Activated CD8-positive, alpha-beta T cell treated with anti-CD3 and anti-CD28 coated beads, Interleukin-2, amount 10 ng/mL, durations not matched to agents 7 days and 5 days (primary cell): ENCODE data around the gene CINP. TPM values are rescaled to one million over a fixed set of nuclear protein-coding genes. Genes with fewer than 3 reads are reported as not detected.

Source experiments
- ATAC-seq: fragments of 150-1000 bp; cut with Tn5 transposase; one replicate; pipeline ENCODE4 v1.10.0; 2021; ENCODE audit warnings: moderate library complexity
- CTCF ChIA-PET: fragments of 350-600 bp; sonication (Branson Sonifier 250); formaldehyde crosslinking; loops from one replicate; lab custom pipeline; 2021; ENCODE audit warnings: antibody characterized with exemption; lab: Charles Lee
- POLR2A ChIA-PET: fragments of 350-600 bp; sonication (Branson Sonifier 250); formaldehyde crosslinking; loops from one replicate; lab custom pipeline; 2021; ENCODE audit warnings: antibody characterized with exemption; lab: Charles Lee
- DNase-seq: peaks from one replicate; pipeline ENCODE4 v3.0.0-alpha.2; 2020
- H3K27ac Mint-ChIP-seq: one replicate; pipeline ENCODE4 v1.8.0; 2021; ENCODE audit warnings: mild to moderate bottlenecking, mixed read lengths
- H3K27me3 Mint-ChIP-seq: one replicate; pipeline ENCODE4 v1.8.0; 2021; ENCODE audit warnings: low read depth, mixed read lengths
- H3K36me3 Mint-ChIP-seq: one replicate; pipeline ENCODE4 v1.8.0; 2021; ENCODE audit warnings: low read depth, mixed read lengths
- H3K4me1 Mint-ChIP-seq: one replicate; pipeline ENCODE4 v1.8.0; 2021; ENCODE audit warnings: low read depth, mixed read lengths
- H3K4me3 Mint-ChIP-seq: one replicate; pipeline ENCODE4 v1.8.0; 2021; ENCODE audit warnings: mild to moderate bottlenecking, mixed read lengths
- H3K9me3 Mint-ChIP-seq: one replicate; pipeline ENCODE4 v1.8.0; 2022; ENCODE audit warnings: mixed read lengths; ENCODE audit not compliant: insufficient read depth
- total RNA-seq, 2 experiments: library from RNA; stranded (reverse); gene quantifications; one replicate each; pipeline ENCODE4 v1.2.3, GENCODE V29; 2021

Gene CINP
- 10 to 100 TPM; 31.1 to 33.4 TPM for total RNA-seq

- H3K27me3 Mint-ChIP-seq = no peaks in the 10 kb centered on the region
- peak within 1 kb of the TSS; percentile 93 for H3K4me3 Mint-ChIP-seq
- no peaks in the 10 kb centered on the region for H3K9me3 Mint-ChIP-seq
- DNase-seq (peak; percentile 98), ATAC-seq (peak; percentile 89)
- ChIA-PET POLR2A (interaction anchor here (1.0 to 2.5 kb wide), 5 partner anchors 11 to 414 kb away, joined by 3 to 19 read pairs (median 4); partner anchors contain the start of gene ZNF839), CTCF (interaction anchor here (1.2 to 1.3 kb wide), 2 partner anchors 43 to 48 kb away, joined by 3 read pairs; partner anchors contain the start of gene ZNF839)
- H3K4me1 Mint-ChIP-seq = peaks cover 35% of the 10 kb centered on the region
- H3K27ac Mint-ChIP-seq = peak within 1 kb of the TSS; percentile 94
- peaks cover 7% of the 10 kb centered on the region for H3K36me3 Mint-ChIP-seq
Observed at GRCh38 chr14:102362545-102363181, at the start of gene CINP, which contains the start of gene TECPR2. Gene CINP, minus strand, starts transcription at chr14:102362890. Its CDS starts 39 bp downstream, at chr14:102362851. Gene TECPR2, plus strand, starts transcription at chr14:102362941. Its CDS starts 13,781 bp downstream, at chr14:102376722.

- CTCF ChIA-PET = no interaction called here
- H3K9me3 Mint-ChIP-seq = no peaks in the 10 kb centered on the region
- H3K27ac Mint-ChIP-seq = no peak overlapping the region
- no peak overlapping the region for H3K4me3 Mint-ChIP-seq
- POLR2A ChIA-PET = no interaction called here
- peaks cover 9% of the 10 kb centered on the region for H3K4me1 Mint-ChIP-seq
- no peaks in the 10 kb centered on the region for H3K27me3 Mint-ChIP-seq
- ATAC-seq = no peak
- peak; percentile 22 for DNase-seq
- peaks cover 14% of the 10 kb centered on the region for H3K36me3 Mint-ChIP-seq
Observed at GRCh38 chr14:102408724-102409123, 46.0 kb upstream of the CINP start.

GRCh38 chr14:102407258-102407657 lies 44.6 kb upstream of the CINP start:
- ChIA-PET CTCF (no interaction called here), POLR2A (no interaction called here)
- Mint-ChIP-seq H3K9me3 (peaks cover 14% of the 10 kb centered on the region), H3K27me3 (no peaks in the 10 kb centered on the region), H3K4me3 (no peak overlapping the region), H3K36me3 (peaks cover 26% of the 10 kb centered on the region), H3K27ac (no peak overlapping the region), H3K4me1 (peaks cover 9% of the 10 kb centered on the region)
- ATAC-seq (no peak), DNase-seq (no peak)

GRCh38 chr14:102403028-102403427 lies 40.3 kb upstream of the CINP start:
- no peak overlapping the region for H3K4me3 Mint-ChIP-seq
- no peaks in the 10 kb centered on the region for H3K27me3 Mint-ChIP-seq
- H3K4me1 Mint-ChIP-seq = no peaks in the 10 kb centered on the region
- CTCF ChIA-PET = no interaction called here
- peaks cover 36% of the 10 kb centered on the region for H3K9me3 Mint-ChIP-seq
- no peak for ATAC-seq
- no peak overlapping the region for H3K27ac Mint-ChIP-seq
- DNase-seq = no peak
- POLR2A ChIA-PET = no interaction called here
- peaks cover 29% of the 10 kb centered on the region for H3K36me3 Mint-ChIP-seq

GRCh38 chr14:102396521-102396920 lies 33.8 kb upstream of the CINP start:
- ChIA-PET POLR2A (no interaction called here), CTCF (no interaction called here)
- Mint-ChIP-seq H3K4me1 (peaks cover 9% of the 10 kb centered on the region), H3K27ac (no peak overlapping the region), H3K9me3 (peaks cover 24% of the 10 kb centered on the region), H3K27me3 (no peaks in the 10 kb centered on the region), H3K4me3 (no peak overlapping the region), H3K36me3 (peaks cover 26% of the 10 kb centered on the region)
- no peak for DNase-seq
- no peak for ATAC-seq

- ChIA-PET POLR2A (no interaction called here), CTCF (interaction anchor here (0.6 to 1.7 kb wide), 5 partner anchors 17 to 172 kb away, joined by 3 to 8 read pairs (median 3); no protein-coding TSS in a partner anchor)
- Mint-ChIP-seq H3K36me3 (peaks cover 24% of the 10 kb centered on the region), H3K9me3 (peaks cover 24% of the 10 kb centered on the region), H3K27ac (peak overlapping the region; percentile 58), H3K4me1 (peaks cover 9% of the 10 kb centered on the region), H3K27me3 (no peaks in the 10 kb centered on the region), H3K4me3 (no peak overlapping the region)
- no peak for DNase-seq
- ATAC-seq = peak; percentile 58
Observed at GRCh38 chr14:102394717-102395375, 32.2 kb upstream of the CINP start.

GRCh38 chr14:102392506-102392905 lies 29.8 kb upstream of the CINP start:
- H3K9me3 Mint-ChIP-seq = peaks cover 4% of the 10 kb centered on the region
- peaks cover 17% of the 10 kb centered on the region for H3K36me3 Mint-ChIP-seq
- no peak for DNase-seq
- CTCF ChIA-PET = interaction anchor here (1.5 kb wide), 1 partner anchor 46 kb away, joined by 4 read pairs; no protein-coding TSS in a partner anchor
- peaks cover 9% of the 10 kb centered on the region for H3K4me1 Mint-ChIP-seq
- no peaks in the 10 kb centered on the region for H3K27me3 Mint-ChIP-seq
- no peak overlapping the region for H3K4me3 Mint-ChIP-seq
- ATAC-seq = no peak
- POLR2A ChIA-PET = no interaction called here
- H3K27ac Mint-ChIP-seq = no peak overlapping the region

GRCh38 chr14:102390064-102390855 lies 27.6 kb upstream of the CINP start:
- no peak overlapping the region for H3K27ac Mint-ChIP-seq
- no peak for DNase-seq
- POLR2A ChIA-PET = interaction anchor here (0.6 to 0.7 kb wide), 2 partner anchors 61 to 218 kb away, joined by 5 to 6 read pairs; no protein-coding TSS in a partner anchor
- no peak overlapping the region for H3K4me3 Mint-ChIP-seq
- ATAC-seq = no peak
- no peaks in the 10 kb centered on the region for H3K9me3 Mint-ChIP-seq
- H3K4me1 Mint-ChIP-seq = peaks cover 9% of the 10 kb centered on the region
- H3K27me3 Mint-ChIP-seq = no peaks in the 10 kb centered on the region
- CTCF ChIA-PET = interaction anchor here (1.1 to 1.4 kb wide), 2 partner anchors 9 to 13 kb away, joined by 3 to 4 read pairs; no protein-coding TSS in a partner anchor
- peaks cover 2% of the 10 kb centered on the region for H3K36me3 Mint-ChIP-seq

GRCh38 chr14:102389246-102389645 lies 26.6 kb upstream of the CINP start:
- Mint-ChIP-seq H3K4me1 (peaks cover 2% of the 10 kb centered on the region), H3K36me3 (peaks cover 2% of the 10 kb centered on the region), H3K9me3 (no peaks in the 10 kb centered on the region), H3K27ac (no peak overlapping the region), H3K27me3 (no peaks in the 10 kb centered on the region), H3K4me3 (no peak overlapping the region)
- POLR2A ChIA-PET = no interaction called here
- ATAC-seq = no peak
- CTCF ChIA-PET = interaction anchor here (1.1 kb wide), 1 partner anchor 8 kb away, joined by 3 read pairs; no protein-coding TSS in a partner anchor
- no peak for DNase-seq

GRCh38 chr14:102387086-102387485 lies 24.4 kb upstream of the CINP start:
- no peaks in the 10 kb centered on the region for H3K4me1 Mint-ChIP-seq
- no peak overlapping the region for H3K27ac Mint-ChIP-seq
- no peak for ATAC-seq
- DNase-seq = no peak
- no peaks in the 10 kb centered on the region for H3K27me3 Mint-ChIP-seq
- peaks cover 2% of the 10 kb centered on the region for H3K36me3 Mint-ChIP-seq
- H3K9me3 Mint-ChIP-seq = no peaks in the 10 kb centered on the region
- POLR2A ChIA-PET = interaction anchor here (0.6 kb wide), 1 partner anchor 720 kb away, joined by 3 read pairs; no protein-coding TSS in a partner anchor
- CTCF ChIA-PET = no interaction called here
- no peak overlapping the region for H3K4me3 Mint-ChIP-seq

GRCh38 chr14:102378830-102379229 lies 16.1 kb upstream of the CINP start:
- Mint-ChIP-seq H3K4me3 (no peak overlapping the region), H3K9me3 (no peaks in the 10 kb centered on the region), H3K27ac (no peak overlapping the region), H3K4me1 (peaks cover 15% of the 10 kb centered on the region), H3K27me3 (no peaks in the 10 kb centered on the region), H3K36me3 (peaks cover 6% of the 10 kb centered on the region)
- ChIA-PET CTCF (interaction anchor here (2.0 kb wide), 1 partner anchor 16 kb away, joined by 5 read pairs; no protein-coding TSS in a partner anchor), POLR2A (no interaction called here)
- DNase-seq = no peak
- ATAC-seq = no peak
